PC-3 (cell line): ENCODE results near the gene PTGIS.

Source experiments
- CTCF ChIP-seq: fragments of 300-600 bp; sonication (generic); conservative IDR thresholded peaks from 2 replicates; pipeline ENCODE4 v1.5.1; 2017; ENCODE audit warnings: antibody characterized with exemption, low read depth, mild to moderate bottlenecking, low read length
- EZH2 ChIP-seq: fragments of 300-600 bp; sonication (generic); IDR thresholded peaks from one replicate; pipeline ENCODE4 v1.6.1; 2017; ENCODE audit warnings: antibody characterized with exemption, mild to moderate bottlenecking, low read length; ENCODE audit not compliant: unreplicated experiment

- TF ChIP-seq CTCF (no peak), EZH2 (no peak)
Measured at GRCh38 chr20:49503176-49503575, 64.8 kb downstream of the PTGIS start.
